Measurements from ENCODE around the gene OR52B6.

The OR52B6 gene, protein sequence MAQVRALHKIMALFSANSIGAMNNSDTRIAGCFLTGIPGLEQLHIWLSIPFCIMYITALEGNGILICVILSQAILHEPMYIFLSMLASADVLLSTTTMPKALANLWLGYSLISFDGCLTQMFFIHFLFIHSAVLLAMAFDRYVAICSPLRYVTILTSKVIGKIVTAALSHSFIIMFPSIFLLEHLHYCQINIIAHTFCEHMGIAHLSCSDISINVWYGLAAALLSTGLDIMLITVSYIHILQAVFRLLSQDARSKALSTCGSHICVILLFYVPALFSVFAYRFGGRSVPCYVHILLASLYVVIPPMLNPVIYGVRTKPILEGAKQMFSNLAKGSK

DNA sequence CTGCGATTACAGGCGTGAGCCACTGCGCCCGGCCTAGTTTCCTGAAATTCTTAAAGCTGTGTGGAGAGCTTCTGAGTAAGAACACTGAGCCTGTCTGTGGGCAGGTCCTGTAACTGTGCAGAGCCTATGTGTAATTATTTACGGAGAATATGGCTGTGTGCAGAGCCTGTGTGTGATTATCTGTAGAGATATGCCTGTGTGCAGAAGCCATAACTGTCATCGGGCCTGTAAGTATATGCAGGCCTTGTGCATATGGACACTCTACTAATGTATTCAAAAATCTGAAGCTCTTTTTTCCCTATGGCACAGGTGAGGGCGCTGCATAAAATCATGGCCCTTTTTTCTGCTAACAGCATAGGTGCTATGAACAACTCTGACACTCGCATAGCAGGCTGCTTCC, at the start of gene OR52B6:
TSS of gene OR52B6 (plus strand) at position 301 of the 400 bp plus-strand sequence. CDS start at position 301, 0 bp downstream.
- CTCF ChIA-PET, result no interaction called here
- TF ChIP-seq, protein P1, sequence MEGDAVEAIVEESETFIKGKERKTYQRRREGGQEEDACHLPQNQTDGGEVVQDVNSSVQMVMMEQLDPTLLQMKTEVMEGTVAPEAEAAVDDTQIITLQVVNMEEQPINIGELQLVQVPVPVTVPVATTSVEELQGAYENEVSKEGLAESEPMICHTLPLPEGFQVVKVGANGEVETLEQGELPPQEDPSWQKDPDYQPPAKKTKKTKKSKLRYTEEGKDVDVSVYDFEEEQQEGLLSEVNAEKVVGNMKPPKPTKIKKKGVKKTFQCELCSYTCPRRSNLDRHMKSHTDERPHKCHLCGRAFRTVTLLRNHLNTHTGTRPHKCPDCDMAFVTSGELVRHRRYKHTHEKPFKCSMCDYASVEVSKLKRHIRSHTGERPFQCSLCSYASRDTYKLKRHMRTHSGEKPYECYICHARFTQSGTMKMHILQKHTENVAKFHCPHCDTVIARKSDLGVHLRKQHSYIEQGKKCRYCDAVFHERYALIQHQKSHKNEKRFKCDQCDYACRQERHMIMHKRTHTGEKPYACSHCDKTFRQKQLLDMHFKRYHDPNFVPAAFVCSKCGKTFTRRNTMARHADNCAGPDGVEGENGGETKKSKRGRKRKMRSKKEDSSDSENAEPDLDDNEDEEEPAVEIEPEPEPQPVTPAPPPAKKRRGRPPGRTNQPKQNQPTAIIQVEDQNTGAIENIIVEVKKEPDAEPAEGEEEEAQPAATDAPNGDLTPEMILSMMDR (IDR thresholded peaks at IDR 0.05; ENCODE audit: insufficient read depth, low read length, missing control alignments), result no peak
- H3K4me3 ChIP-seq (ENCODE audit: low read depth, low read length), result no peak within 1 kb of the TSS
- no peak for DNase-seq (ENCODE audit: low read depth, low spot score)
- POLR2A ChIA-PET, result no interaction called here

DNA sequence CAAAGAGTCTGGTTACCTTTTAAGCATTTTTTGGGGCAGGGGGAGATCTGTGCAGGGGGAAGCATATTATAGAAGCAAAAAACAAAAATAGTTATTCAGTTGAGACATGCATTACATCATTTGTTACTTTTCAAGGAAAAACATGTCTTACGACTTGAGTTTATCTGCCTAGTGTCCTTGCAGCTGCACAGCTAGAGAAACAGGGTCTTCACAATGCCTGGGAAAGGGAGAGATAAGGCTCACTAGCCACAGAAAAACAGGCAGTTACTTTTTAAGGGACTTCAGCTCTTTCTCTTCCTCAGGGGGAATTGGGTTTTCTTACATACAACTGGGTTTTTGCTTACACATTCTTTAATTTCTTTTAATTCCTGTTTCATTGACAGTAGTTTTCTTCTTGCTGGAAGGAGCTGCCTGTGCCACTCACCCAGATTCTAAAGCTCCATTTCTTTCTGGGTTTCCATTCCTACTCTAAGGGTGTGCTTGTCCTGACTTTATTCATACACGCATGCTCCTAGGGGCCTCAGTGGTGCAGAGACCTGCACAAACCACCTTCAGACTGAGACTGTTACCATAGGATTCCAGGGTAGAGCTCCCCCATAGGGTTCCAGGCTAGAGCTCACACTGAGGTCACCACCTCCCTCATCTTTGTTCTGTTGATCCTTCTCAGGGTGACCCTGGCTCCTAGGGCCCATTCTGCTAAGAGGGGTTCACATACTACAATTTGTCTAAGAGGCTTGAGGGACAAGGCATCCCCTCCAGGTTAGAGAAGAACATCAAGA, 49.4 kb upstream of the OR52B6 start:
- DNase-seq (ENCODE audit: low read depth, low spot score), result no peak
- H3K4me3 ChIP-seq (ENCODE audit: low read depth, low read length), result no peak overlapping the region
- TF ChIP-seq, protein P1 (IDR thresholded peaks at IDR 0.05; ENCODE audit: insufficient read depth, low read length, missing control alignments), result no peak
- ChIA-PET CTCF (interaction anchor here (1.2 kb wide), 1 partner anchor 56 kb away, joined by 3 read pairs; no protein-coding TSS in a partner anchor), POLR2A (no interaction called here)

DNA sequence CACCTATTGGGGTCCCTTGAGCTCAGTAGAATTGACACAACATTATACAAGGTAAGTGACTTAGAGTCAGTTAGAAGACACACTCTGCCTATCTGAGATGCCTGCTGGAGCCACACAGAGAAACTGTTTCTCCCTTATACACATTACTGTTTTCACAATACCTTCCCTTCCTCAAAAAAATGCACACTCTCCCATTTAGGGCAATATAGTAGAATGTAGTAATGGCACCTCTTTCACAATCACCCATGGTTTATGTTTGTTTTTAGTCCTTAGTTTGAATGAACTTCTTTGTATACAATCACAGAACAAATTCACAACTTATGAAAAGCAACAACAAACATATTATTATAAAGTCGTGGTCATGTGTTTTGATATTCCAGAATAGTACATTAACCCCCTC, 46.6 kb upstream of the OR52B6 start:
- POLR2A ChIA-PET, result no interaction called here
- H3K4me3 ChIP-seq (ENCODE audit: low read depth, low read length), result no peak overlapping the region
- CTCF ChIA-PET, result no interaction called here
- TF ChIP-seq, protein P1 (IDR thresholded peaks at IDR 0.05; ENCODE audit: insufficient read depth, low read length, missing control alignments), result no peak
- DNase-seq (ENCODE audit: low read depth, low spot score), result no peak

DNA sequence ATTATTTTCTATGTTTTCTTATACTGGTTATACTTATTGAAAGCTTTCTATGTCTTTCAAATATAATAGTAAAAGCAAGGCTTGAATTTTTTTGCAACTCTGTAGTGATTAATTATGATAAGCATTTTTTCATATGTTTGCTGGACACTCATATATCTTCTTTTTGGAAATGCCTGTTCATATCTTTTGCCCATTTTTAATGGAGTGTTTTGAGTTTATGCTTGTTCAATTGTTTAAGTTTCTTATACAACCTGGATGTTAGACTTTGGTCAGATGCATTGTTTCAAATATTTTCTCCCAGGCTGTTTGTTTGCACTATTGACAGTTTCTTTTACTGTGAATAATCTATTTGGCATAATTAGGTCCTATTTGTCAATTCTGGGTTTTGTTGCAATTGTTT, 44.2 kb upstream of the OR52B6 start:
- no peak overlapping the region for H3K4me3 ChIP-seq (ENCODE audit: low read depth, low read length)
- POLR2A ChIA-PET, result no interaction called here
- CTCF ChIA-PET, result no interaction called here
- no peak for DNase-seq (ENCODE audit: low read depth, low spot score)
- TF ChIP-seq, protein P1 (IDR thresholded peaks at IDR 0.05; ENCODE audit: insufficient read depth, low read length, missing control alignments), result no peak

DNA sequence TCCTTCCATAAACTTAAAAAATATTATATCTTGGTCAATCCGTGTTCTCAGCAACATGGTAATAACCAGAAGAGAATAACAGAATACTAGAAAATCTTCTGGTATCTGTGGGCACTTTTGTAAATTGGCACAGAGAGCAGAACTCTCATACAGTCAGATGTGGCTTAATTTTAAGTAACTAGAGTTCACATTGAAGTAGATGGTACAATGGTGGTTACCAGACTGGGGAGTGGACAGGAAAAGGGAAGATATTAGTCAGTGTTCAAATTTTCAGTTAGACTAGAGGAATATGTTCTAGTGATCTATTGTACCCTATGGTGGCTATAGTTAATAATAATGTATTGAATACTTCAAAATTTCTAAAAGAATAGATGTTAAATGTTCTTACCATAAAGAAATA, 39.2 kb upstream of the OR52B6 start:
- no peak overlapping the region for H3K4me3 ChIP-seq (ENCODE audit: low read depth, low read length)
- ChIA-PET POLR2A (no interaction called here), CTCF (no interaction called here)
- TF ChIP-seq, protein P1 (IDR thresholded peaks at IDR 0.05; ENCODE audit: insufficient read depth, low read length, missing control alignments), result no peak
- no peak for DNase-seq (ENCODE audit: low read depth, low spot score)

DNA sequence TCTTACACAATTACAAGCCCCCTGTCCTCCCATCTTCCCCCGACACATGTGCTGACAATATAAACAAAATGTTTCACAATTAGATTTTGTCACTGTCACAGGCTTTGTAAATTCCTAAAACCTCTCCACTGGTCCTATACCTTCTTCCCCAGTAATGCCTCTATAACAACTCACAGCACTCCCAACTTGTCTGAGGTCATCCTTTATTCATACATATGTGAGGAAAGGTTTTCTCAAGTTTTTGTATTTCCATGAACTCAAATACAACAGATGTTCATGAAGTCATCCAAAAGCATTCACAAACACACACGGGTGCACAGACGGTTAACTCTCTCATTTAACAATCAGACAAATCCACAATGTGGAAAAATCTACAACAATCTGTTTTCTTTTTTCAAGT, 34.2 kb upstream of the OR52B6 start:
- TF ChIP-seq, protein P1 (IDR thresholded peaks at IDR 0.05; ENCODE audit: insufficient read depth, low read length, missing control alignments), result no peak
- DNase-seq (ENCODE audit: low read depth, low spot score), result no peak
- POLR2A ChIA-PET, result no interaction called here
- CTCF ChIA-PET, result no interaction called here
- no peak overlapping the region for H3K4me3 ChIP-seq (ENCODE audit: low read depth, low read length)

All from AG04449 (cell line).